NCI-H187 treated with DMSO at 0.1 percent for 48 hours (cell line): ENCODE results near the gene MLANA.

Experiments
- DNase-seq: peaks from one replicate; lab custom pipeline; 2025; lab: John Stamatoyannopoulos, UW

Gene MLANA

DNA sequence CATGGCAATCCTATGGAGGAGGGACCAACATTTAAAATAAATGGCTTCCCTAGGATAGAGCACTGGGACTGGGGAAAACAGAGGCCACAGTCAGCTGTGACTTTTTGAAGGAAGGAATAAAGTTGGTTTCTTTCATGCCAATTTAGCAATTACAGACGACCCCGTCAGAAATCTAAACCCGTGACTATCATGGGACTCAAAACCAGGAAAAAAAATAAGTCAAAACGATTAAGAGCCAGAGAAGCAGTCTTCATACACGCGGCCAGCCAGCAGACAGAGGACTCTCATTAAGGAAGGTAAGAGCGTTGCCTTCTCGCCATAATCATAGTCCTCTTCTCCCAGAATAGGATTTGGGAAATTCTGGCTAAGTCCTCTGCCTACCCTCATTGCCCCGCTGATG, at the start of gene MLANA:
TSS of gene MLANA (plus strand) at position 249 of the 400 bp plus-strand sequence. CDS start 1,586 bp downstream, outside the sequence.
- no peak for DNase-seq

- DNase-seq = no peak
Measured at GRCh38 chr9:5841771-5842573, 48.7 kb upstream of the MLANA start.

DNA sequence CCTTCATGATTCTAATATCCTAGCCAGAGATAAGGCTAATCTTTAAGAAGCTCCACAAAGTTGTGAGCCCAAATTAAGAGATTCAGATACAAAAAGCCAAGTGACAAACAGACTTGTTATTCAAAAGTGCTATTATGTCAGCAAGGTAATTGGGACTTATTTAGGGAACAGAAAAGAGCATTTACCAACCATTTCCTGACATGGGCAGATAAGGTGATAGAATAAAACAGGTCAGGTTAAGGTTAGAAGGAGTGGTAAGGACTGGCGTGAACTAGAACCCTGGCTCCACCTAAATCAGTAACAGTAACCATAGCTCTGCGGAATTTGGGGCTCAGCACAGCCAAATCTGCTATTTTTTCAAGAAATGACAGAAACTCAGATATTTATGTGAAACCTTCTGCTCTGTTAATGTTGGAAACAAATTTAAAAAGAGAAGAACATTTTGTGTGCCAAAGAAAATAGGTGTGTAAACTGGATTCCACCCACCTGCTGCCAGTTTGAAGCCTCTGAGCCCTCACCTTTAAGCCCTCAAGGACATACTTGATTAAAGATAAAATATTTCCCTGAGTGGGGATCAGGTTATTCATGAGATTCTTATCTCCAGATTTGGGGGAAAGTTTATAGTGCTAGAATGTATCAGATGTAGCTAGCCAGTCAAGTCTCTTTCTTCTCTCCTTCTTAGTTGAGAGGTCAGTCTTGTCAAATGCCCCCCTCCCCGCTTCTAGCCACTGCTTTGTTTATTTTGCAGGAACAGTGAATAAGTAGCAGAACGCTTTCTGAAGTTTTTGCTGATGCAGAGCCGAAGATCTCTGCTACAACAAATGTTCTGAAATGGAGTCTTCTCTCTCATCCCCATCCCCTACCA, 47.5 kb upstream of the MLANA start:
- no peak for DNase-seq

GRCh38 chr9:5843794-5844471, 46.8 kb upstream of the MLANA start:
- no peak for DNase-seq

DNA sequence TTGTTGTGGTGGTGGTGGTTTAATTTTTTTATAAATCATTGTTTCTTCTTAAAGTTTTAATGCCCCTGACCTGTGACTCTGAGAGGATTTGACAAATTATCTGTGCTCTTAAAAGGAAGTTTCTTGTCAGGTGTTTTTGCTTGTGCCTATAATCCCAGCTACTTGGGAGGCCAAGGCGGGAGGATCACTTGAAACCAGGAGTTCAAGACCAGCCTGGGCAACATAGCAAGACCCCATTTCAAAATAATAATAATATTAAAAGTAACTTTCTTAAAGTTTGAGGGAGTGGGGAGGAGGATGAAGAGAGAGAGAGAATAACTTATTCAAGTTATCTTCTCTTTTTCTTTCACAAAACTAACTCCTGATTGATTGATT, 45.5 kb upstream of the MLANA start:
- DNase-seq = no peak

GRCh38 chr9:5846096-5846495, 44.6 kb upstream of the MLANA start:
- no peak for DNase-seq

- no peak for DNase-seq
Measured at GRCh38 chr9:5846501-5846921, 44.2 kb upstream of the MLANA start.

GRCh38 chr9:5848372-5848882, 42.3 kb upstream of the MLANA start:
- no peak for DNase-seq

GRCh38 chr9:5850724-5851122, 40.0 kb upstream of the MLANA start:
- no peak for DNase-seq

DNA sequence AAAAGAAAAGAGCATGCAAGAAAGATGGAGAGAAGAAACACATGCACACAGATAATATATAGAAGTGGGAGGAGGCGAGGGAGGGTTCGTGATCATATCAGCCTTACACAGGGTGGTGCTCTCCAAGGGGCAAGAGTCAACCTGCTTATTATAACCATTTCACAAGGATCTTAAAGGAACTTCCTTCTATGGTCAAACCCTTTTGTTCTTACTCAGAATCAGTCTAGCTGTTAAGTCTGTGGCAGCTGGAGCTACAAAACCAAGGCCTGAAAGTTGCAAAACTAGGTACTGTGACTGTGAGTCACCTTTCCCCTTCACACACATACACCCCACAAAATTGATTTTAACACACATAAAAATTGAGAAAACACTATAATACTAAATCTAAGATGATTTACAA, 39.2 kb upstream of the MLANA start:
- no peak for DNase-seq

DNA sequence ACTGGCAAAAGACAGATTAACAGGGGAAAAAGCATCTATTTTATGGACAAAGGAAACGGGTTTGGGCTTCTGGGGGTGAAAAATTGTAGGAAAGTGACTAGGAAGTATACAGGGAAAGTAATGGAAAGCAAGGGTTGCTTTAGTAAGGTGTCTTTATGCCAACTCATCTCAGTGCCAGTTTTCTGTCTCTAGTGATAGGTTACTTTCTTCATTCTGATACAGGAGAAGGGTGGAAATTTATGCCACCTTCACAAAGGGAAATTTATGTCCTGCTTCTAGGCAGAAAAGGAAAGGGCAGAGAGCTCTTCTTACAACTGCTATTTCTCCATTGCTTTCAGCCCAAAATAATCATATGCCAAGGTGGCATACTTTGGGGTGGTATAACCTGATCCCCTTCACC, 37.7 kb upstream of the MLANA start:
- DNase-seq = no peak

DNA sequence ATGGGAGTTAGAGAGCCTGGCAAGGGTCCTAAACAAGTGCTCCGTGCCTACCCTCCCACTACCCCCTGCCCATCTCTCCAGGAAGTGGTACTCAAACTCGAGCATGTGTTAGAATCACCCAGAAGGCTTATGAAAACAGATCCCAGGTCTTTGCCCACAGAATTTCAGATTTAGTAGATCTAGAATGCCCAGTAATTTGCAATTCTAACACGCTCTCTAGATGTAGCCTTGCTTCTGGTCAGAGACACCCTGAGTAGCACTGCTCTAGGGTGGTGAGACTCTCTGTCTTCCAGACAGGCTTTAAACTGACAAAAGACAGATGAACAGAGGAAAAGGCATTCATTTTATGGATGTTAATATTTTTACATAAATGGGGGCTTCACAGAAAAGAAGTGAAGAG, 37.1 kb upstream of the MLANA start:
- DNase-seq = no peak

DNA sequence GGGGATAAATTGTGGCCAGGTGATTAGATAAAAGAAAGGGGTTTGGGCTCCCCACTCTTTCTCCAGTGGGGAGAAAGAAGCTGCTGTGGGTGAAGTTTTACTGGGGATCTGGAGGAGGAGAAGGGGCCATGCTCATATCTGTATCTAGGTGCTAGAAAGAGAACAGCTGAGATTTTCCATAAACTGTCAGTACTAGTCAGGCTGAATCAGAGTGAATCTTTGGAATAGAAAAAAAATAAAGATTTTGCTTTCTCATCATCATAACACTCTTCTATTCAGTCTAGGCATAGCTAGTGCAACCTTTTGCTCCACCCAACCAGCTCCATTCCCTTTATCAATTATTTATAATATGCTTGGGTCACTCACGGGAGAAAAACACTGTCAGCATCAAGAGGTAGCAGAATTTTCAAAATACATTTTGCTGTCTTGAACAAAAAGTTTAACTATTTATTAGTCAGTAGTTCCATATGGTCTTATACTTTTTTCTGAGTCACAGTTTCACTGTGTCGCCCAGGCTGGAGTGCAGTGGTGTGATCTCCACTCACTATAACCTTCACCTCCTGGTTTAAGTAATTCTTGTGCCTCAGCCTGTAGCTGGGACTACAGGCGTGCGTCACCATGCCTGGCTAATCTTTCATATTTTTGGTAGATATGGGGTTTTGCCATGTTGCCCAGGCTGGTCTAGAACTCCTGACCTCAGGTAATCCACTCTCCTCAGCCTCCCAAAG, 36.5 kb upstream of the MLANA start:
- no peak for DNase-seq

DNA sequence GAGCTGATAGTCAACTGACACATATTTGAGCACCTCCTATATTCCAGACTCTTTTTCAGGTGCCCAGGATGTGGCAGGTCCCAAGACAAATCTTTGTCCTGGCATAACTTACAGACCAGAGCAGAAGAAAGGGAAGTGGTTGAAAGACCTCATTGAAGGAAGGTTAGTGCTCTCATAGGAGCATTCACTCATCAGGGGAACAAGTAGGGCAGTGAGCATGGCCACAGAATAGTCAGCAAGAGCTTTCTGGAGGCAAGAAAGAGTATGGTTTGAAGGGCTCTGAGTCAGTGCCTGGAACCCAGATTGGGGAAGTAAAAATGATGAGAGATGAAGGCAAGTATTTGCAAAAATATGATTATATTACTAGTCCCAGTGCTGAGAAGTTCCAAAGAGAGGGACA, 32.8 kb upstream of the MLANA start:
- DNase-seq = no peak

DNA sequence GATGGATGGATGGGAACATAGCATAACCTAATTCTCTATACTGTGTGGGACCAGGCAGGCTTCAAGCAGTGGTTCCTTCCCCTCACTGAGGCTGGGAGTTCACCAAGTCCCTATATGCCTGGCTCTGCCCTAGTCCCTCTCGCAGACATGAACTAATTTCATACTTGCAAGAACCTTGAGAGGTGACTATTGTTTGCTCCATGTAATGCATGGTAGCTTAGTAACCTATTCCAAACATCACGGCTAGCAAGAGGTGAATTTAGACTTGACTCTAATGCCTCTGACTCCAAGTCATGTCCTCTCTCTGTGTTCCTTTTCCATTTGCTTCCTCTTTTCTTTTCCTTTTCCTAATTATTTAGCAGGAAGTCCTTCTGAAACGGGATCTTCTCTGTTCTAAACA, 31.9 kb upstream of the MLANA start:
- DNase-seq = no peak

DNA sequence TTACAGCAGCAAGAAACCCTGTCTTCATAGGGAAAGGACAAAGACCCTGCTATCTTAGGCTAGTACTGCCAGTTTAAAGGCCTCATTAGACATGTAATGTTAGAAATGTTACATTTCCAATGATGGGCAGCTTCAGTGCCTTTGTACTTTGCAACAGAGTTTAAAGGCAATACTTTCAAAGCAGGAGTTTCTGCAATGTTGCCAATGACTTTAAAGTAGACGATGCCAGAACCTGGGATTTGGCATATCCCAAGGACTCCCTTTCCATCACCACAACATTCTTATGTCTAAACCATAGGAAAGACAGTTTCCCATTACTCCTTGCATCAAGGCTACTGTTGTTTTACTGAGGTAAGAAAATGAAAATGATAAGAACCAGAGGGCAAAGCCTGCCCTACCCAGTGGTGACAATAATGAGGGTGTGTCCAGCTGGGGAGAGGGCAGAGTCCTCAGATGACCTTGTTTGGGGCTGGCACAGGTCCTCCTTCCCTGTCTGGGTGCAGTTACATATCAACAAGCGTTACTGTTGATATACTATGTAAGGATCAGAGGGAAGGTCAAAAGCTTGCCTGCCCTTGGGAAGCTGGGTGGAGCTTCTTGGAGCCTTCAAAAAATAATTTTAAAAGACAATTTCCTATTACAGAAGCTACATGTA, 27.5 kb upstream of the MLANA start:
- no peak for DNase-seq

- DNase-seq = no peak
Measured at GRCh38 chr9:5864446-5864845, 26.2 kb upstream of the MLANA start.

GRCh38 chr9:5866272-5866671, 24.4 kb upstream of the MLANA start:
- DNase-seq = no peak

DNA sequence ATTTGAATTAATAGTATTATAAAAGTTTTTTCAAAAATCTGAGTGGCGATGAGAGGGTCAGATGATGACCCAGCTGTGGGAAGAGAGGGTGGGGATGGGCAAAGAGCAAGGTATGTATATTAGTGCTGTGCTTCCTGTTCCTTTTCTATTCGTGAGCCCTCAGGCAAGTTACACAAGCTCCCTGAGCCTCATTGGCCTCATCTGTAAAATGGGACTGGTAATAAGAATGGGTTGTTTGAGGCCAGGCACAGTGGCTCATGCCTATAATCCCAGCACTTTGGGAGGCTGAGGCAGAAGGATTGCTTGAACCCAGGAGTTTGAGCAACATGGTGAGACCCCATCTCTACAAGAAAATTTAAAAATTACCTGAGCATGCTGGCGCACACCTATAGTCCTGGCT, 24.0 kb upstream of the MLANA start:
- DNase-seq = no peak

- no peak for DNase-seq
Measured at GRCh38 chr9:5868235-5868634, 22.5 kb upstream of the MLANA start.

DNA sequence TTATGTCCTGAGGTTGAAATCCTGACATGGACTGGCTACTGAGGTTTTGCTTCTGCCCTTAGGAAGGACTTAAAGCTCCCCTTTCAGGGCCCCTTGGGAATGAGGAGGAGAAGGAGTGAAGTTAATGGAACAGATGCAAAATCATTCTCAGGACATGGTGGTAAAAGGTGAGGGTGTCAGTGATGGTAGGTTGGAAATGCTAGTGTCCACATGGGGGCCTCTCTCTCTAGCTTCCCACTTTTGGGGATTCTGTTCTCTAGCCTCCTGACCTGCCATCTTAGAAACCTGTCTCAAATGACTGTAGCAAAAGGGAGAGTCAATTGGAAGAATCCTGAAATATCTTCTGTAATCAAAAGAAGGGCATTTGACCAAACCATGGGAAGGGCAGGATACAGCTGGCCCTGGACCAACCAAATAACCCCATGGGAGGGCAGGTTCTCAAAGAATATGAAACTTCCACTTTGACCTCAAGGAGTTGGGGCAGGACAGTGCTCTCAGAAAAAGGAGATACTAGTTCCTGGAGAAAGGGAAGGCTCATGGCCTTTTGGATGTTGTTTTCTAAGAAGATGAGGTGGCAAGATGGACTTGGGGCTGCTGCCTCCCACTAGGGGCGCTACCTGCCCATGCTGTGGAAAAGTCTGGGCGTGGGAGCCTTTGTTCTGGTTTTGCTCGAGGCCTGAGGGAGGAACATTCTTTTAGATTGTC, 21.2 kb upstream of the MLANA start:
- no peak for DNase-seq
